Measurements from ENCODE around the gene CAGE1.

DNA sequence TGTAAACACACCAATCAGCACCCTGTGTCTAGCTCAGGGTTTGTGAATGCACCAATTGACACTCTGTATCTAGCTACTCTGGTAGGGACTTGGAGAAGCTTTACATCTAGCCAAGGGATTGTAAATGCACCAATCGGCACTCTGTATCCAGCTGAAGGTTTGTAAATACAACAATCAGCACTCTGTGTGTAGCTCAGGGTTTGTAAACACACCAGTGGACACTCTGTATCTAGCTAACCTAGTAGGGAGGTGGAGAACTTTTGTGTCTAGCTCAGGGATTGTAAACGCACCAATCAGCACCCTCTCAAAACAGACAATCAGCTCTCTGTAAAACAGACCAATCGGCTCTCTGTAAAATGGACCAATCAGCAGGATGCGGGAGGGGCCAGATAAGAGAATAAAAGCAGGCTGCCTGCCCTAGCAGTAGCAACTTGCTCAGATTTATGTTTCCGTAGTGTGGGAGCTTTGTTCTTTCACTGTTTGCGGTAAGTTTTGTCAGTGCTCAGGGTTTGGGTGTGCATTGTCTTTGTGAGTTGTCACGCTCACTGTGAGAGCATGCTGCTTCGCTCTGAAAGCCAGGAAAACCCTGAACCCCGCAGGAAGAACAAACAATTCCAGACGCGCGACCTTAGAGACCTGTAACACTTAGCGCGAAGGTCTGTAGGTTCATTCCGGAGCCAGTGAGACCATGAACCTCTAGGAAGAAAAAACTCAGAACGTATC, 37.1 kb upstream of the CAGE1 start:
- TF ChIP-seq CTCF (IDR thresholded peaks at IDR 0.05) (no peak), ZFX (IDR thresholded peaks at IDR 0.05; ENCODE audit: borderline replicate concordance) (no peak)
